Activated CD4-positive, alpha-beta memory T cell treated with anti-CD3 and anti-CD28 coated beads for 36 hours (primary cell): ENCODE measurements around the gene NLGN1. TPM values are rescaled to one million over a fixed set of nuclear protein-coding genes. Genes with fewer than 3 reads are reported as not detected.

ENCODE experiments used
- CTCF ChIA-PET: fragments of 350-600 bp; sonication (Branson Sonifier 250); formaldehyde crosslinking; loops from one replicate; lab custom pipeline; 2021; ENCODE audit warnings: antibody characterized with exemption, inconsistent platforms; lab: Charles Lee
- POLR2A ChIA-PET: fragments of 350-600 bp; sonication (Branson Sonifier 250); formaldehyde crosslinking; loops from one replicate; lab custom pipeline; 2021; ENCODE audit warnings: antibody characterized with exemption; lab: Charles Lee
- DNase-seq: peaks from one replicate; pipeline ENCODE4 v3.0.0-alpha.2; 2020
- H3K27ac Mint-ChIP-seq: one replicate; pipeline ENCODE4 v1.8.0; 2021; ENCODE audit warnings: mixed read lengths
- H3K27me3 Mint-ChIP-seq: one replicate; pipeline ENCODE4 v1.8.0; 2021; ENCODE audit warnings: mixed read lengths
- H3K36me3 Mint-ChIP-seq: one replicate; pipeline ENCODE4 v1.8.0; 2021; ENCODE audit warnings: mixed read lengths
- H3K4me1 Mint-ChIP-seq: one replicate; pipeline ENCODE4 v1.8.0; 2021; ENCODE audit warnings: low read depth, mixed read lengths
- H3K4me3 Mint-ChIP-seq: one replicate; pipeline ENCODE4 v1.8.0; 2021; ENCODE audit warnings: mild to moderate bottlenecking, mixed read lengths
- H3K9me3 Mint-ChIP-seq: one replicate; pipeline ENCODE4 v1.8.0; 2021; ENCODE audit warnings: mixed read lengths
- intact Hi-C: fragments of 100-400 bp; cut with micrococcal nuclease; formaldehyde crosslinking; loops from one replicate; pipeline ENCODE4 v1.15.1; 2023
- total RNA-seq, 2 experiments: library from RNA; stranded (reverse); gene quantifications; one replicate each; pipeline ENCODE4 v1.2.3, GENCODE V29; 2021

Gene NLGN1
- total RNA-seq, 2 experiments from 2014 or later: not detected

GRCh38 chr3:174162550-174162949, 765.0 kb downstream of the NLGN1 start:
- Mint-ChIP-seq H3K4me3 (no peak overlapping the region), H3K9me3 (peaks cover 29% of the 10 kb centered on the region), H3K36me3 (no peaks in the 10 kb centered on the region), H3K4me1 (no peaks in the 10 kb centered on the region), H3K27me3 (no peaks in the 10 kb centered on the region), H3K27ac (no peak overlapping the region)
- ChIA-PET POLR2A (no interaction called here), CTCF (no interaction called here)
- no peak for DNase-seq
- intact Hi-C loops: no loop called here

- intact Hi-C loops: no loop called here
Measured at GRCh38 chr3:174168026-174168425, 770.5 kb downstream of the NLGN1 start.

GRCh38 chr3:174168538-174169254, 771.2 kb downstream of the NLGN1 start:
- DNase-seq: no peak
- CTCF ChIA-PET: no interaction called here
- Mint-ChIP-seq H3K27ac (no peak overlapping the region), H3K27me3 (no peaks in the 10 kb centered on the region), H3K36me3 (no peaks in the 10 kb centered on the region), H3K4me1 (no peaks in the 10 kb centered on the region), H3K4me3 (no peak overlapping the region), H3K9me3 (peaks cover 32% of the 10 kb centered on the region)
- intact Hi-C loops: no loop called here
- POLR2A ChIA-PET: no interaction called here

More at GRCh38 chr3:174168026-174168425, 770.5 kb downstream of the NLGN1 start:
- H3K4me3 Mint-ChIP-seq: no peak overlapping the region
- H3K27me3 Mint-ChIP-seq: no peaks in the 10 kb centered on the region
- peaks cover 36% of the 10 kb centered on the region for H3K9me3 Mint-ChIP-seq
- no peaks in the 10 kb centered on the region for H3K4me1 Mint-ChIP-seq
- ChIA-PET POLR2A (no interaction called here), CTCF (no interaction called here)
- H3K27ac Mint-ChIP-seq: no peak overlapping the region
- no peaks in the 10 kb centered on the region for H3K36me3 Mint-ChIP-seq
- no peak for DNase-seq

GRCh38 chr3:174169736-174170135, 772.2 kb downstream of the NLGN1 start:
- Mint-ChIP-seq H3K27me3 (no peaks in the 10 kb centered on the region), H3K9me3 (peaks cover 21% of the 10 kb centered on the region), H3K4me3 (no peak overlapping the region), H3K4me1 (no peaks in the 10 kb centered on the region), H3K27ac (no peak overlapping the region), H3K36me3 (no peaks in the 10 kb centered on the region)
- CTCF ChIA-PET: no interaction called here
- POLR2A ChIA-PET: no interaction called here
- intact Hi-C loops: no loop called here
- no peak for DNase-seq

- CTCF ChIA-PET: no interaction called here
- DNase-seq: no peak
- Mint-ChIP-seq H3K36me3 (no peaks in the 10 kb centered on the region), H3K9me3 (peaks cover 20% of the 10 kb centered on the region), H3K4me3 (no peak overlapping the region), H3K27ac (no peak overlapping the region), H3K4me1 (no peaks in the 10 kb centered on the region), H3K27me3 (no peaks in the 10 kb centered on the region)
- POLR2A ChIA-PET: no interaction called here
- intact Hi-C loops: no loop called here
Measured at GRCh38 chr3:174170248-174170647, 772.7 kb downstream of the NLGN1 start.

- Mint-ChIP-seq H3K4me3 (no peak overlapping the region), H3K27ac (no peak overlapping the region), H3K4me1 (no peaks in the 10 kb centered on the region), H3K27me3 (no peaks in the 10 kb centered on the region), H3K9me3 (no peaks in the 10 kb centered on the region), H3K36me3 (no peaks in the 10 kb centered on the region)
- intact Hi-C loops: no loop called here
- ChIA-PET POLR2A (no interaction called here), CTCF (no interaction called here)
- no peak for DNase-seq
Measured at GRCh38 chr3:174186377-174186989, 788.9 kb downstream of the NLGN1 start.

- intact Hi-C loops: no loop called here
- no peak for DNase-seq
- Mint-ChIP-seq H3K9me3 (no peaks in the 10 kb centered on the region), H3K27ac (no peak overlapping the region), H3K4me3 (no peak overlapping the region), H3K36me3 (no peaks in the 10 kb centered on the region), H3K4me1 (no peaks in the 10 kb centered on the region), H3K27me3 (no peaks in the 10 kb centered on the region)
- ChIA-PET POLR2A (no interaction called here), CTCF (no interaction called here)
Measured at GRCh38 chr3:174191380-174191779, 793.8 kb downstream of the NLGN1 start.

GRCh38 chr3:174191895-174192294, 794.4 kb downstream of the NLGN1 start:
- ChIA-PET CTCF (no interaction called here), POLR2A (no interaction called here)
- no peaks in the 10 kb centered on the region for H3K4me1 Mint-ChIP-seq
- no peaks in the 10 kb centered on the region for H3K9me3 Mint-ChIP-seq
- H3K36me3 Mint-ChIP-seq: no peaks in the 10 kb centered on the region
- no peak overlapping the region for H3K4me3 Mint-ChIP-seq
- no peak for DNase-seq
- H3K27ac Mint-ChIP-seq: no peak overlapping the region
- no peaks in the 10 kb centered on the region for H3K27me3 Mint-ChIP-seq
- intact Hi-C loops: no loop called here

- no peak overlapping the region for H3K4me3 Mint-ChIP-seq
- ChIA-PET CTCF (no interaction called here), POLR2A (no interaction called here)
- DNase-seq: no peak
- H3K36me3 Mint-ChIP-seq: no peaks in the 10 kb centered on the region
- no peaks in the 10 kb centered on the region for H3K27me3 Mint-ChIP-seq
- intact Hi-C loops: no loop called here
- H3K4me1 Mint-ChIP-seq: no peaks in the 10 kb centered on the region
- no peaks in the 10 kb centered on the region for H3K9me3 Mint-ChIP-seq
- H3K27ac Mint-ChIP-seq: no peak overlapping the region
Measured at GRCh38 chr3:174192471-174192870, 794.9 kb downstream of the NLGN1 start.

- Mint-ChIP-seq H3K36me3 (no peaks in the 10 kb centered on the region), H3K9me3 (no peaks in the 10 kb centered on the region), H3K27me3 (no peaks in the 10 kb centered on the region), H3K27ac (no peak overlapping the region), H3K4me1 (no peaks in the 10 kb centered on the region), H3K4me3 (no peak overlapping the region)
- DNase-seq: no peak
- intact Hi-C loops: no loop called here
- CTCF ChIA-PET: no interaction called here
- POLR2A ChIA-PET: no interaction called here
Measured at GRCh38 chr3:174193604-174194003, 796.1 kb downstream of the NLGN1 start.

- DNase-seq: no peak
- Mint-ChIP-seq H3K4me3 (no peak overlapping the region), H3K36me3 (no peaks in the 10 kb centered on the region), H3K9me3 (no peaks in the 10 kb centered on the region), H3K27me3 (no peaks in the 10 kb centered on the region), H3K27ac (no peak overlapping the region), H3K4me1 (no peaks in the 10 kb centered on the region)
- ChIA-PET POLR2A (no interaction called here), CTCF (no interaction called here)
- intact Hi-C loops: no loop called here
Measured at GRCh38 chr3:174197416-174197815, 799.9 kb downstream of the NLGN1 start.

- Mint-ChIP-seq H3K27ac (no peak overlapping the region), H3K4me3 (no peak overlapping the region), H3K27me3 (no peaks in the 10 kb centered on the region), H3K36me3 (no peaks in the 10 kb centered on the region), H3K4me1 (no peaks in the 10 kb centered on the region), H3K9me3 (no peaks in the 10 kb centered on the region)
- POLR2A ChIA-PET: no interaction called here
- CTCF ChIA-PET: no interaction called here
- DNase-seq: no peak
- intact Hi-C loops: no loop called here
Measured at GRCh38 chr3:174198199-174198598, 800.7 kb downstream of the NLGN1 start.

GRCh38 chr3:174199696-174200095, 802.2 kb downstream of the NLGN1 start:
- no peaks in the 10 kb centered on the region for H3K9me3 Mint-ChIP-seq
- no peak overlapping the region for H3K27ac Mint-ChIP-seq
- CTCF ChIA-PET: no interaction called here
- no peaks in the 10 kb centered on the region for H3K27me3 Mint-ChIP-seq
- DNase-seq: no peak
- no peaks in the 10 kb centered on the region for H3K4me1 Mint-ChIP-seq
- POLR2A ChIA-PET: no interaction called here
- H3K4me3 Mint-ChIP-seq: no peak overlapping the region
- intact Hi-C loops: no loop called here
- H3K36me3 Mint-ChIP-seq: no peaks in the 10 kb centered on the region
